ENCODE measurements around the gene C22orf23.
"Not testable (repeated sequence)": the region's sequence is repeated elsewhere in the genome, so short reads cannot be mapped to it uniquely, and the experiment has no call there.

Gene C22orf23

GRCh38 chr22:37954686-37955085, 1.3 kb upstream of the C22orf23 start:
- Histone ChIP-seq H3K27ac (no peak overlapping the region), H3K4me3 (ENCODE audit: low read depth, low read length) (peak overlapping the region; percentile 99), H2AFZ (no peak overlapping the region), H3K4me2 (ENCODE audit: low read length) (peak overlapping the region; percentile 82), H3K36me3 (ENCODE audit: control insufficient read depth, insufficient read depth, low read length) (no peaks in the 10 kb centered on the region), H3K4me1 (peaks cover 15% of the 10 kb centered on the region), H3K9me3 (ENCODE audit: control insufficient read depth, low read length) (no peaks in the 10 kb centered on the region), H3K27me3 (ENCODE audit: control insufficient read depth, insufficient read depth, low read length) (no peaks in the 10 kb centered on the region), H3K79me2 (peaks cover 11% of the 10 kb centered on the region), H3K9ac (no peak overlapping the region)
- TF ChIP-seq CTCF (IDR thresholded peaks at IDR 0.05), result no peak

- Histone ChIP-seq H3K27ac (peak overlapping the region; percentile 68), H3K36me3 (ENCODE audit: control insufficient read depth, insufficient read depth, low read length) (no peaks in the 10 kb centered on the region), H3K4me3 (ENCODE audit: low read depth, low read length) (peak overlapping the region; percentile 99), H3K4me2 (ENCODE audit: low read length) (peak overlapping the region; percentile 82), H3K9me3 (ENCODE audit: control insufficient read depth, low read length) (no peaks in the 10 kb centered on the region), H3K4me1 (peaks cover 13% of the 10 kb centered on the region), H3K27me3 (ENCODE audit: control insufficient read depth, insufficient read depth, low read length) (no peaks in the 10 kb centered on the region), H3K79me2 (peaks cover 11% of the 10 kb centered on the region), H3K9ac (no peak overlapping the region), H2AFZ (peak overlapping the region; percentile 86)
- no peak for TF ChIP-seq CTCF (IDR thresholded peaks at IDR 0.05)
Observed at GRCh38 chr22:37953062-37953436, 352 bp downstream of the C22orf23 start.

- Histone ChIP-seq H2AFZ (peak overlapping the region; percentile 86), H3K4me2 (ENCODE audit: low read length) (peak overlapping the region; percentile 82), H3K4me3 (ENCODE audit: low read depth, low read length) (peak overlapping the region; percentile 99), H3K27ac (peak overlapping the region; percentile 68), H3K79me2 (peaks cover 11% of the 10 kb centered on the region)
- H3K9me3 ChIP-seq (ENCODE audit: control insufficient read depth, low read length); H3K9ac ChIP-seq; H3K4me1 ChIP-seq; H3K27me3 ChIP-seq (ENCODE audit: control insufficient read depth, insufficient read depth, low read length); H3K36me3 ChIP-seq (ENCODE audit: control insufficient read depth, insufficient read depth, low read length): not testable (repeated sequence)
Observed at GRCh38 chr22:37952629-37953028, 772 bp downstream of the C22orf23 start.

GRCh38 chr22:37951305-37951704, 2.1 kb downstream of the C22orf23 start:
- no peak overlapping the region for H2AFZ ChIP-seq
- no peaks in the 10 kb centered on the region for H3K9me3 ChIP-seq (ENCODE audit: control insufficient read depth, low read length)
- H3K27me3 ChIP-seq (ENCODE audit: control insufficient read depth, insufficient read depth, low read length), result no peaks in the 10 kb centered on the region
- no peak overlapping the region for H3K4me2 ChIP-seq (ENCODE audit: low read length)
- H3K4me1 ChIP-seq, result no peaks in the 10 kb centered on the region
- no peak overlapping the region for H3K4me3 ChIP-seq (ENCODE audit: low read depth, low read length)
- no peak for TF ChIP-seq CTCF (IDR thresholded peaks at IDR 0.05)
- peaks cover 11% of the 10 kb centered on the region for H3K79me2 ChIP-seq
- no peak overlapping the region for H3K27ac ChIP-seq
- no peak overlapping the region for H3K9ac ChIP-seq
- H3K36me3 ChIP-seq (ENCODE audit: control insufficient read depth, insufficient read depth, low read length), result no peaks in the 10 kb centered on the region

- H3K27me3 ChIP-seq (ENCODE audit: control insufficient read depth, insufficient read depth, low read length); H3K4me3 ChIP-seq (ENCODE audit: low read depth, low read length); H3K79me2 ChIP-seq; H3K4me2 ChIP-seq (ENCODE audit: low read length); H3K9me3 ChIP-seq (ENCODE audit: control insufficient read depth, low read length); H3K36me3 ChIP-seq (ENCODE audit: control insufficient read depth, insufficient read depth, low read length); H3K27ac ChIP-seq; H2AFZ ChIP-seq; H3K4me1 ChIP-seq; H3K9ac ChIP-seq: not testable (repeated sequence)
Observed at GRCh38 chr22:37947142-37947795, 6.1 kb downstream of the C22orf23 start.

GRCh38 chr22:37944423-37944822, 9.0 kb downstream of the C22orf23 start:
- not testable (repeated sequence) for H3K4me1 ChIP-seq; H3K27ac ChIP-seq; H3K36me3 ChIP-seq (ENCODE audit: control insufficient read depth, insufficient read depth, low read length); H2AFZ ChIP-seq; H3K4me2 ChIP-seq (ENCODE audit: low read length); H3K27me3 ChIP-seq (ENCODE audit: control insufficient read depth, insufficient read depth, low read length); H3K4me3 ChIP-seq (ENCODE audit: low read depth, low read length); H3K79me2 ChIP-seq; H3K9me3 ChIP-seq (ENCODE audit: control insufficient read depth, low read length); H3K9ac ChIP-seq
